ENCODE results near the gene ASTN2.

ASTN2 gene

GRCh38 chr9:116422119-116422979, 992.5 kb downstream of the ASTN2 start:
- no peak for DNase-seq (ENCODE audit: low read depth in 2 of 2)

GRCh38 chr9:116420993-116421538, 993.8 kb downstream of the ASTN2 start:
- DNase-seq (ENCODE audit: low read depth in 2 of 2), result no peak

DNA sequence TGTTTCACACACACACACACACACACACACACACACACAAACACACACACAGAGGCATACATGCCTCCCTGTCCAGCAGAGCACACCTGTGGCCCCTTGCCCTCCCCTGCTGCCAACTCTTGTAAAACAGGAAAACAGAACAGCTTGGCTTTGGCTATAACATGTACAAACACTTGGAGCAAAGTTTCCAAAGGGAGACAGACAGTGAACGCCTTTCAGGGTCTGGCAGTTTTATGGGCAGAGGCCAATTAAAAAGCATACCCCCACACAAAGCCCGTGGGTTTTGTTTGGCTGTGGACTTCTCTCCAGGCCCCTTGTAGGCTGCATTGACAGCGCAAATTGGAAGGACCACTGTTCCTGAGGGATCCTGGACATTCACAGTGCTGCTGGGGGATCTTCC, 995.7 kb downstream of the ASTN2 start:
- DNase-seq (ENCODE audit: low read depth in 2 of 2), result no peak

- no peak for DNase-seq (ENCODE audit: low read depth in 2 of 2)
These were observed 997.4 kb downstream of the ASTN2 start for GRCh38 chr9:116417464-116417863.

GRCh38 chr9:116416421-116416820, 998.4 kb downstream of the ASTN2 start:
- no peak for DNase-seq (ENCODE audit: low read depth in 2 of 2)

DNA sequence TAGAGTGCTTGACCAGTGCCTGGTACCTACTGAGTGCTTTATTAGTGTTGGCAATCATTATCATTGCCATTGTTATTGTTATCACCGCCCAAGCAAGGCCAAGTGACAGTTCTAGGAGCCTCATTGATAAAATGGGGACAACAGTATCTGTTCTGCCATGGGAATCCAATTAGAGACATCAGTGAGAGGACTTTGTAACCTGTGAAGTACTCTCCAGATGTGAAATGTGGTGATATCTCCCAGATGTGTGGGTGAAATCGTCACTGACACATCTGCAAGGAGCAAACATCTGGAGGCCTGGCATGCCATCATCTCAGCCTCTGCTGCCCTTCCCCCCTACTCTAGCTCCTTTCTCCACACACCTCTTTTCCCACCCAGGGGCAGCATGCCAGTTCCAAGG, 1000.5 kb downstream of the ASTN2 start:
- DNase-seq (ENCODE audit: low read depth in 2 of 2), result no peak

DNA sequence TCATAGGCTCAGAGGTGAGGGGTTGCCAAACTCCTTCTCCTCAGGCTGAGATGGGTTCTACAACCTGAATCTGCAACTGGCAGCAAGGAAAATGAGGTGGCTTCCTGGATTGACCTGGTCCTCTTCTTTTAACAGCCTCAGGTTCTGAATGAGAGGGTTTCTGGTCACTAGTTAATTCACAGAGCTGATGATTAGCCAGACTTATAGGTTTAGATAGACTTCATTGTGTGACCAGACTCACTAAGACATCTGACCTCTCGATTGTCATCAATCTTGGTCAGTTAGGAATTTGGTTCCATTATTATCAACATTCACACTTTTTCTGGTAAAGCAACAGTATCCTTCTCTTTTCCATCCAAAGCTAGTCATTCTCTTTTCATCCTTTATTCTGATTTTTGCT, 1003.4 kb downstream of the ASTN2 start:
- no peak for DNase-seq (ENCODE audit: low read depth in 2 of 2)

DNA sequence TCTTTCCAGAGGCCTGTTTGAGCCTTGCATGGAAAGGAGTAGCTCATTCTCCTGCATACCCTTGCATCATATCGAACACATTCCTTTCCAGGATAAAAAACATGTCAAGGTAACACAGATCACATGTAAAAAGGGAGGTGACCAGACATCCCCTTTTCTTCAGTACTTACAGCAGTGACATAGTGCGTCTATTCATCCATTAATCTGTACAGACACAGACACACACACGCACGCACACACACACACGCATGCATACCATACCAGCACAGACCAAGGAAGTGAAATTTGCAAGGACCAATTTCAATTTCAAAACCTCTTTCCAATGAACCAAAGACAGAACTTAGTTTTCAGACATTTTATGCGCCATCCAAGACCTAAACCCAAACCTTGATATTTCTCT, 1005.2 kb downstream of the ASTN2 start:
- no peak for DNase-seq (ENCODE audit: low read depth in 2 of 2)

- no peak for DNase-seq (ENCODE audit: low read depth in 2 of 2)
These were observed 1005.7 kb downstream of the ASTN2 start for GRCh38 chr9:116409129-116409528.

DNA sequence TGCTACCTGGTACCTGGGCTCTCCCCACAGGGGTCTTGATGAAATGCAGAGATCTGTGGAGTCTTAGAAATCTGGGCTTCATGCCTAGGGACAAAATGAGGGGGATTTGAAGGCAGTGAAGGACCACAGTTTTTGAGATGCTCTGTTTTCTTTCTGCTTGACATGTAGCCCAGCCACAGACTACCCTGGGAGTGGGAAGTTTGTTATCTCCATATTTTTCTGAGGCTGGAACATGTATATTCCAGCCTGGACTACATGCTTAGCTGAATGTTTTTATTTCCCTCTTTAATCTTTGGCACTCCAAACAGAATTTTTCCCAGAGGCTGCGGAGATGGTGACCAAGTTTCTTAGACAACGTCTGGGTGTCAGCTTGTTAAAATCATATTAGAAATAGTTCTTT, 1008.4 kb downstream of the ASTN2 start:
- DNase-seq (ENCODE audit: low read depth in 2 of 2), result no peak

DNA sequence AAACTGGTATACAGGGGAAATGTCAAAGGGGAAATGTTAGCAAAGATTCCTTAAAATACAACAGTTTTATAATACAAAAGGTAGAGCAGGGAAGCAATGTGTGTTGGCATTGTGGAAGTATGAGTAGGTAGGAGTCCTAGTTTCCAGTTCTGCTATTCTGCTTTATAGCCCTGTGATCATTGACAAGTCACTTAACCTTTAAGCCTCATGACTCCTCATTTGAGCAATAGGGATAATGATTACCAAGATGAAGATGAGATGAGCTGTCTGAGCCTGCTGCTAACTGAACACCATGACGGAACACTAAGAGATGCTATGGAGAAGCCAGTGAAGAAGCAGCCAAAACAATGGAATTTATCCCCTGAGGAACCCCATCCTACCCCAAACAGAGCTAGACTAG, 1009.5 kb downstream of the ASTN2 start:
- DNase-seq (ENCODE audit: low read depth in 2 of 2), result no peak

DNA sequence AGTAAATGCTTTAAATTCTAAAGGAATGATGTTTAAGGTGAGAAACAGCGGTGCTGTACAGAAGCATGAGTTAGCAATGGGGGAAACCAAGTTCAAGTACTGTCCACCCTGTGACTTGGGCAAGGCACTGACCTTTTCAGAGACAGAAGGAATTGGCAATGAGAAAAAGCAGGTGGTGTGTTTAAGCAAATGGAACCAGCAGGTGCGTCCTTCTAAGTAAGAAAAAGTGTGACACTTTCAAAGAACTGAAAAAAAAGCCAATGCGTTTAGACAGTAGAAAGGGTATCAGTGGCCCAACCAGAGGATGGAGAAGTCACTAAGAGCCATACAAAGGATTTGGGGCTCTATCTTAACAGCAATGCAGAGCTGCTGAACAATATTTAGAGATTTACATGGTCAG, 1010.6 kb downstream of the ASTN2 start:
- no peak for DNase-seq (ENCODE audit: low read depth in 2 of 2)

GRCh38 chr9:116403171-116403570, 1011.7 kb downstream of the ASTN2 start:
- no peak for DNase-seq (ENCODE audit: low read depth in 2 of 2)

DNA sequence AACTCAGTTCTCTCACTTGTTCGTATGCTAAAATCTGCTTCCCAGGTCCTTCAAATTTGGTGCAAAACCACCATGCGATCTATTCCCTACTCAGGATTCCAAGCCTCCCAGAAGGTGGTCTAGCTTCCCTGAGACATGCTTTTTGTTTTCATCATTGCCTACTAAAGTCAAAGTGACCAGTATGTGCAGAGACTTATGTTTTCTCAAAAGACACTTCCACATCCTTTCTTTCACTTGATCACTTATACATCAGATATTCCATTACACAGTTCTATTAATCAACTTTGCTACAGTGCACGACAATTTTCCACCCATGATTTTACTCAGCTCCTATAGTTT, 1019.2 kb downstream of the ASTN2 start:
- no peak for DNase-seq (ENCODE audit: low read depth in 2 of 2)

- DNase-seq (ENCODE audit: low read depth in 2 of 2), result no peak
These were observed 1019.8 kb downstream of the ASTN2 start for GRCh38 chr9:116394894-116395698.

DNA sequence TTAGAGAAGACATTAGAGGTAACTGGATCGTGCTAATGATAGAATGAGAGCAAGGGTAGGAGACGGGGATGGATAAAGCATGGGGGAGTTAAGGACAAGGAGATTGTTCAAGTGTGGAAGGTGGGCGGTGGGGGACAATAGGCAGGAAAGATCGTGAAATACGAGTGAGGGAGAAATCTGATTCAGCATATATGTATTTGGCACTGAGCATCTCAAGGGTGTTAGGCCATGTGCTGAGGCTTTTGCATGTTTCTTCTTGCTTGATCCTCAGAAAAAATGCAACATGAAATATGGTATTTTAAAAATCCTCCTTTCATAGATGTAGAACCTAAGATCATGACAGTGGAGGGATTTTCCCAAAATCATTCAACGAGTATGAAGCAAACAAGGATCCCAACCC, 1020.8 kb downstream of the ASTN2 start:
- DNase-seq (ENCODE audit: low read depth in 2 of 2), result no peak

- no peak for DNase-seq (ENCODE audit: low read depth in 2 of 2)
These were observed 1021.7 kb downstream of the ASTN2 start for GRCh38 chr9:116393198-116393597.

- DNase-seq (ENCODE audit: low read depth in 2 of 2), result no peak
These were observed 1023.5 kb downstream of the ASTN2 start for GRCh38 chr9:116391306-116391900.

DNA sequence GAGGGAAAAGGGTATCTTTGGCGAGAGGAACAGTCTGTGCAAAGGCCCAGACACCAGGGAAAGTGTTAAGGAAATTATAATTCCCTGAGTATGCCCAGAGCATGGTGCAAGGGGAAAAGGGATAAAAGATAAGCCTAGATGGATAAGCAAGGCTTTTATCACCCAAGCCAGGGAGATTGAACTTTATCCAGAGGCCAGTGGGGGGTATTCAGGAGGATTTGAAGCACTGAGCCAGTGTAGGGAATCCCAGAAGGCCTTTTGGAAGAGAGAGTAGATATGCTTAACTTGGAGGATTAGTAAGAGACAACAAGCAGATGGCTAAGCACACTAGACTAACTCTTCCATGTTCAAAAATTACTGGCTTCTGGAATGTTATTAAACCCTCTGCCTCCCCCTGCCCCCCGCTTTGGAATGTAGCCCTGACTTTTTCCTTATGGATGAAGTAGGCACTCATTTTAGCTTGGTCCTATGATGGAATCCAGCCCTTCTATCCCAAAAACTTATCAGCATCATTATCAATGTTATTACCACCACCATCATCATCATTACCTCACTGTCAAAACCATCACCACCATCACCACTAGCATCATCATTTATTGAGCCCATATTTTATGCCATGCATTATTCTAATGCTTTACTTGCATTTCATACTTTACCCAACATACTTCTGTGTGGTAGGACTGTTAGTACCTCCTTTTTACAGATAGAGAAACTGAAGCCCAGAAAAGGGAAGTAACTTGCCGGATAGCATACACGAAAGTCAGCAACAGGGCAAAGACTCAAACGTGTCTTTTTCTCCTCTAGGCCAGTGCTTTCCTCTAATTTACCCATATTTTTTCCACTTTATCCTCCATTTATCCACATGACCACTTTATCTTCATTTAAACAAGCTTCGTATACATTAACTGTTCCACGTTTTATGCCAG, 1024.3 kb downstream of the ASTN2 start:
- DNase-seq (ENCODE audit: low read depth in 2 of 2), result no peak

- DNase-seq (ENCODE audit: low read depth in 2 of 2), result no peak
These were observed 1025.1 kb downstream of the ASTN2 start for GRCh38 chr9:116389541-116390302.
